Progenitor cell of endocrine pancreas (in vitro differentiated cells): ENCODE results near the gene A4GALT. TPM values are rescaled to one million over a fixed set of nuclear protein-coding genes. Genes with fewer than 3 reads are reported as not detected.

ENCODE experiments used
- DNase-seq: peaks from one replicate; pipeline ENCODE4 v3.0.0; 2021; ENCODE audit warnings: low spot score; ENCODE audit not compliant: unreplicated experiment
- H3K27ac Mint-ChIP-seq: 2 replicates; pipeline ENCODE4 v1.8.0; 2021; ENCODE audit warnings: mild to moderate bottlenecking, moderate library complexity, mixed read lengths
- H3K27me3 Mint-ChIP-seq: 2 replicates; pipeline ENCODE4 v1.8.0; 2021; ENCODE audit warnings: mixed read lengths
- H3K36me3 Mint-ChIP-seq: 2 replicates; pipeline ENCODE4 v1.8.0; 2022; ENCODE audit warnings: mixed read lengths; ENCODE audit not compliant: insufficient read depth
- H3K4me1 Mint-ChIP-seq: 2 replicates; pipeline ENCODE4 v1.8.0; 2021; ENCODE audit warnings: low read depth, mixed read lengths
- H3K4me3 Mint-ChIP-seq: 2 replicates; pipeline ENCODE4 v1.8.0; 2021; ENCODE audit warnings: low read depth, mild to moderate bottlenecking, moderate library complexity, mixed read lengths
- H3K9me3 Mint-ChIP-seq: 2 replicates; pipeline ENCODE4 v1.8.0; 2021; ENCODE audit warnings: low read depth, mixed read lengths
- CTCF ChIP-seq: fragments of 200-600 bp; sonication (generic); IDR thresholded peaks from one replicate; pipeline ENCODE4 v1.5.0; 2021; ENCODE audit warnings: antibody characterized with exemption, mild to moderate bottlenecking; ENCODE audit not compliant: unreplicated experiment
- total RNA-seq: library from RNA; stranded (reverse); gene quantifications from 2 replicates; pipeline ENCODE4 v1.2.1, GENCODE V29; 2021

The A4GALT gene
- total RNA-seq, 1 donor from 2014 or later: 1.1 TPM

GRCh38 chr22:42646569-42647525 is 73.8 kb downstream of the A4GALT start:
- H3K4me3 Mint-ChIP-seq: peak overlapping the region; percentile 92
- no peak overlapping the region for H3K27ac Mint-ChIP-seq
- DNase-seq: no peak

GRCh38 chr22:42645938-42646568 is 74.6 kb downstream of the A4GALT start:
- H3K27me3 Mint-ChIP-seq: no peaks in the 10 kb centered on the region
- TF ChIP-seq CTCF: no peak
- peaks cover 20% of the 10 kb centered on the region for H3K4me1 Mint-ChIP-seq
- H3K9me3 Mint-ChIP-seq: no peaks in the 10 kb centered on the region
- DNase-seq: no peak
- H3K4me3 Mint-ChIP-seq: no peak overlapping the region
- no peaks in the 10 kb centered on the region for H3K36me3 Mint-ChIP-seq
- H3K27ac Mint-ChIP-seq: no peak overlapping the region

More at GRCh38 chr22:42646569-42647525, 73.8 kb downstream of the A4GALT start:
- H3K9me3 Mint-ChIP-seq: no peaks in the 10 kb centered on the region
- no peaks in the 10 kb centered on the region for H3K36me3 Mint-ChIP-seq
- peaks cover 20% of the 10 kb centered on the region for H3K4me1 Mint-ChIP-seq
- TF ChIP-seq CTCF: no peak
- H3K27me3 Mint-ChIP-seq: no peaks in the 10 kb centered on the region

- Mint-ChIP-seq H3K4me1 (peaks cover 20% of the 10 kb centered on the region), H3K4me3 (peak overlapping the region; percentile 16), H3K27ac (peak overlapping the region; percentile 86), H3K27me3 (no peaks in the 10 kb centered on the region), H3K36me3 (no peaks in the 10 kb centered on the region), H3K9me3 (no peaks in the 10 kb centered on the region)
- no peak for TF ChIP-seq CTCF
- DNase-seq: no peak
These were observed 75.2 kb downstream of the A4GALT start for GRCh38 chr22:42645341-42645937.

GRCh38 chr22:42644422-42645340 is 76.0 kb downstream of the A4GALT start:
- Mint-ChIP-seq H3K27ac (peak overlapping the region; percentile 86), H3K27me3 (no peaks in the 10 kb centered on the region), H3K4me1 (peaks cover 20% of the 10 kb centered on the region), H3K36me3 (no peaks in the 10 kb centered on the region), H3K4me3 (no peak overlapping the region), H3K9me3 (no peaks in the 10 kb centered on the region)
- no peak for TF ChIP-seq CTCF
- no peak for DNase-seq
